Tibial nerve (tissue), 4 donors: ENCODE results near the gene AEBP1. TPM values are rescaled to one million over a fixed set of nuclear protein-coding genes. Genes with fewer than 3 reads are reported as not detected.

ENCODE experiments used
- DNase-seq, 2 donors: peaks; one replicate each; pipeline ENCODE4 v3.0.0-alpha.2; 2019; ENCODE audit warnings: low spot score in 2 of 2
- H3K27ac ChIP-seq, 4 donors: fragments of 200-600 bp; sonication (generic) in 3 of 4; one replicate each; pipeline ENCODE4 v1.5.1; 2017 to 2019; ENCODE audit warnings: mild to moderate bottlenecking in 1 of 4
- H3K27me3 ChIP-seq, 2 donors: fragments of 200-600 bp; sonication (generic) in 1 of 2; one replicate each; pipeline versions ENCODE4 v1.5.1 to v1.6.0; 2017 to 2019
- H3K36me3 ChIP-seq, 3 donors: fragments of 200-600 bp; sonication (generic); one replicate each; pipeline ENCODE4 v1.5.1; 2018 to 2019
- H3K4me1 ChIP-seq, 4 donors: fragments of 200-600 bp; sonication (generic) in 3 of 4; one replicate each; pipeline ENCODE4 v1.5.1; 2017 to 2019
- H3K4me3 ChIP-seq, 4 donors: fragments of 200-600 bp; sonication (generic) in 3 of 4; one replicate each; pipeline ENCODE4 v1.5.1; 2017 to 2019; ENCODE audit warnings: mild to moderate bottlenecking in 1 of 4, moderate library complexity in 1 of 4
- H3K9me3 ChIP-seq, 4 donors: fragments of 200-600 bp; sonication (generic) in 3 of 4; one replicate each; pipeline ENCODE4 v1.5.1; 2017 to 2019
- CTCF ChIP-seq, 5 experiments: fragments of 200-600 bp in 3 of 5; fragments of 450-650 bp in 2 of 5; sonication (generic) in 3 of 5; IDR thresholded peaks; one replicate each; pipeline ENCODE4 v1.5.1; 2016 to 2019; ENCODE audit warnings: antibody characterized with exemption in 5 of 5, mild to moderate bottlenecking in 3 of 5, moderate library complexity in 2 of 5
- EP300 ChIP-seq, 2 donors: sonication (generic); formaldehyde crosslinking; IDR thresholded peaks; one replicate each; pipeline ENCODE4 v1.6.1; 2017; ENCODE audit warnings: antibody characterized with exemption in 2 of 2, mild to moderate bottlenecking in 1 of 2
- POLR2A ChIP-seq, 2 donors: fragments of 450-650 bp; IDR thresholded peaks; one replicate each; pipeline ENCODE4 v1.6.1; 2017; ENCODE audit warnings: antibody characterized with exemption in 2 of 2, mild to moderate bottlenecking in 2 of 2, moderate library complexity in 2 of 2
- WGBS, 2 donors: methylation state at CpG; one replicate each; pipeline ENCODE4 v1.1.5; 2018; 5-methylcytosine and 5-hydroxymethylcytosine counted together
- total RNA-seq, 4 donors: library from RNA; depleted of rRNA; stranded (reverse); fragments of >200 nt; gene quantifications; one replicate each; pipeline ENCODE4 v1.1.0, GENCODE V29; 2016

Gene AEBP1
- total RNA-seq, 4 donors from 2014 or later = 142 to 440 (median 264) TPM

- peak overlapping the region; percentile 74 to 97 (median 91) for H3K27ac ChIP-seq
- TF ChIP-seq EP300 (IDR thresholded peaks at IDR 0.05) (no peak), CTCF (IDR thresholded peaks at IDR 0.05) (no peak), POLR2A (IDR thresholded peaks at IDR 0.05) (no peak)
- H3K4me3 ChIP-seq = peak overlapping the region in 1 of 4 donors; percentile 78
- peaks cover 0 to 21% (median 0%) of the 10 kb centered on the region in 3 donors for H3K36me3 ChIP-seq
- no peak for DNase-seq
- no peaks in the 10 kb centered on the region for H3K27me3 ChIP-seq
- no peaks in the 10 kb centered on the region for H3K9me3 ChIP-seq
- WGBS, 2 donors = 55 to 74% methylated on average over 7 to 8 of the region's 8 CpGs
- peaks cover 0 to 79% (median 24%) of the 10 kb centered on the region in 4 donors for H3K4me1 ChIP-seq
These were observed 601 bp upstream of the AEBP1 start for GRCh38 chr7:44103566-44103922.

GRCh38 chr7:44104860-44105771 is 971 bp downstream of the AEBP1 start:
- 22 to 34% methylated on average over 17 to 18 of the region's 28 CpGs for WGBS, 2 donors
- H3K36me3 ChIP-seq = peaks cover 0 to 37% (median 0%) of the 10 kb centered on the region in 3 donors
- peak overlapping the region; percentile 51 to 78 (median 56) for H3K4me3 ChIP-seq
- peak in 1 of 2 donors; percentile 68 for DNase-seq
- TF ChIP-seq CTCF (IDR thresholded peaks at IDR 0.05) (no peak), EP300 (IDR thresholded peaks at IDR 0.05) (peak; percentile 51 to 78)
- H3K9me3 ChIP-seq = no peaks in the 10 kb centered on the region
- H3K27ac ChIP-seq = peak overlapping the region; percentile 74 to 97 (median 91)
- H3K4me1 ChIP-seq = peaks cover 0 to 77% (median 24%) of the 10 kb centered on the region in 4 donors
- H3K27me3 ChIP-seq = no peaks in the 10 kb centered on the region

GRCh38 chr7:44105832-44106231 is 1.7 kb downstream of the AEBP1 start:
- Histone ChIP-seq H3K27me3 (no peaks in the 10 kb centered on the region), H3K4me1 (peaks cover 0 to 70% (median 24%) of the 10 kb centered on the region in 4 donors), H3K27ac (peak overlapping the region; percentile 6 to 97 (median 82)), H3K4me3 (peak overlapping the region; percentile 51 to 78 (median 56)), H3K36me3 (peaks cover 0 to 44% (median 0%) of the 10 kb centered on the region in 3 donors), H3K9me3 (no peaks in the 10 kb centered on the region)
- DNase-seq = no peak
- TF ChIP-seq POLR2A (IDR thresholded peaks at IDR 0.05) (no peak), CTCF (IDR thresholded peaks at IDR 0.05) (no peak), EP300 (IDR thresholded peaks at IDR 0.05) (no peak)
- 67 to 75% methylated on average over 2 of the region's 2 CpGs for WGBS, 2 donors

- 87 to 93% methylated on average over 8 to 10 of the region's 10 CpGs for WGBS, 2 donors
- Histone ChIP-seq H3K9me3 (no peaks in the 10 kb centered on the region), H3K4me3 (peak overlapping the region in 2 of 4 donors; percentile 53 to 78), H3K27ac (peak overlapping the region; percentile 13 to 97 (median 82)), H3K36me3 (peaks cover 0 to 51% (median 0%) of the 10 kb centered on the region in 3 donors), H3K4me1 (peaks cover 0 to 63% (median 24%) of the 10 kb centered on the region in 4 donors), H3K27me3 (no peaks in the 10 kb centered on the region)
- TF ChIP-seq POLR2A (IDR thresholded peaks at IDR 0.05) (no peak), EP300 (IDR thresholded peaks at IDR 0.05) (no peak), CTCF (IDR thresholded peaks at IDR 0.05) (no peak)
- no peak for DNase-seq
These were observed 2.3 kb downstream of the AEBP1 start for GRCh38 chr7:44106311-44107065.
